GM12878 (cell line): ENCODE measurements around the gene CNKSR1. TPM values are rescaled to one million over a fixed set of nuclear protein-coding genes. Genes with fewer than 3 reads are reported as not detected.
A peak's percentile ranks its signal among the peaks of the same experiment; 100 is the strongest.

Experiments used
- BACH1 ChIP-seq: fragments of 450-650 bp; IDR thresholded peaks from 2 replicates; pipeline ENCODE4 v1.6.1; 2017; ENCODE audit warnings: mild to moderate bottlenecking, borderline replicate concordance
- BRCA1 ChIP-seq: IDR thresholded peaks from 2 replicates; pipeline ENCODE4 v1.6.1; 2011; ENCODE audit warnings: low read depth, low read length, improper control_type of control experiment
- CHD1 ChIP-seq: IDR thresholded peaks from 2 replicates; pipeline ENCODE4 v1.6.1; 2012; ENCODE audit warnings: low read depth, low read length, improper control_type of control experiment
- CREB1 ChIP-seq: IDR thresholded peaks from 2 replicates; pipeline ENCODE4 v1.6.1; 2012; ENCODE audit warnings: low read depth, mild to moderate bottlenecking, inconsistent platforms
- CTCF ChIP-seq, 3 experiments: IDR thresholded peaks in 2 of 3; conservative IDR thresholded peaks in 1 of 3; 2 replicates each; pipeline ENCODE4 v1.5.1; 2011; ENCODE audit warnings: low read depth in 3 of 3, low read length in 3 of 3, mild to moderate bottlenecking in 3 of 3, control low read depth in 2 of 3, moderate library complexity in 2 of 3, inconsistent platforms in 1 of 3, mixed read lengths in 1 of 3; ENCODE audit not compliant: control insufficient read depth in 2 of 3, insufficient read depth in 1 of 3; ENCODE audit errors: extremely low read depth in 1 of 3
- CUX1 ChIP-seq: IDR thresholded peaks from 2 replicates; pipeline ENCODE4 v1.6.1; 2012; ENCODE audit warnings: improper control_type of control experiment, low read depth, low read length; ENCODE audit not compliant: insufficient replicate concordance
- DPF2 ChIP-seq: fragments of 450-650 bp; IDR thresholded peaks from 2 replicates; pipeline ENCODE4 v1.6.1; 2017; ENCODE audit warnings: mild to moderate bottlenecking
- ELK1 ChIP-seq: IDR thresholded peaks from 2 replicates; pipeline ENCODE4 v1.6.1; 2012; ENCODE audit warnings: low read depth, low read length, improper control_type of control experiment
- EZH2 ChIP-seq: IDR thresholded peaks from 2 replicates; pipeline ENCODE4 v1.6.1; 2012; ENCODE audit warnings: low read depth, mild to moderate bottlenecking, control low read depth, inconsistent platforms, low read length, borderline replicate concordance; ENCODE audit not compliant: control insufficient read depth
- IRF5 ChIP-seq: fragments of 450-650 bp; IDR thresholded peaks from 2 replicates; pipeline ENCODE4 v1.6.1; 2017; ENCODE audit warnings: borderline replicate concordance
- JUNB ChIP-seq: IDR thresholded peaks from 2 replicates; pipeline ENCODE4 v1.6.1; 2016; ENCODE audit warnings: antibody characterized with exemption, mild to moderate bottlenecking
- NRF1 ChIP-seq: conservative IDR thresholded peaks from 2 replicates; pipeline ENCODE4 v1.6.1; 2011; ENCODE audit warnings: mild to moderate bottlenecking, low read depth, low read length, improper control_type of control experiment
- SIN3A ChIP-seq: IDR thresholded peaks from 2 replicates; pipeline ENCODE4 v1.6.1; 2012; ENCODE audit warnings: low read depth, low read length, improper control_type of control experiment
- TAF1 ChIP-seq: IDR thresholded peaks from 2 replicates; pipeline ENCODE4 v1.6.1; 2011; ENCODE audit warnings: mild to moderate bottlenecking, low read depth, low read length, borderline replicate concordance
- TCF12 ChIP-seq: IDR thresholded peaks from 2 replicates; pipeline ENCODE4 v1.6.1; 2011; ENCODE audit warnings: low read depth, mild to moderate bottlenecking, low read length
- polyA plus RNA-seq, 11 experiments: library from polyadenylated mRNA; depleted of rRNA in 4 of 11; unstranded in 6 of 11; stranded (reverse) in 5 of 11; fragments of >200 nt; fragmentation: Nextera tagmentation in 4 of 11; fragmentation: Illumina TruSeq in 1 of 11; extraction: Ambion mirVana in 4 of 11; extraction: Trizol in 1 of 11; gene quantifications; 1 replicate in 1 of 11; 2 replicates in 10 of 11; pipeline versions ENCODE4 v1.2.1 to v1.2.3, GENCODE V29; 2011 to 2016; ENCODE audit warnings: inconsistent platforms in 2 of 11, missing spikeins in 2 of 11, low read depth in 1 of 11
- total RNA-seq, 4 experiments: library from RNA; depleted of rRNA in 3 of 4; stranded (reverse); fragments of >200 nt in 3 of 4; fragmentation: Illumina TruSeq in 1 of 4; extraction: Trizol in 1 of 4; gene quantifications; 2 replicates each; pipeline versions ENCODE4 v1.2.1 to v1.2.3, GENCODE V29; 2013 to 2021
- TF ChIP-seq, protein P1 (sequence below): fragments of 450-650 bp; formaldehyde crosslinking; IDR thresholded peaks from 2 replicates; pipeline ENCODE4 v1.4.0; 2022; ENCODE audit warnings: mild to moderate bottlenecking, moderate library complexity

The CNKSR1 gene
- total and polyA plus RNA-seq, 10 of the 15 experiments (the other 5 are each of a cell fraction or from before 2014, with no cell fraction given), result 0.06 to 1.2 (median 0.86) TPM

DNA sequence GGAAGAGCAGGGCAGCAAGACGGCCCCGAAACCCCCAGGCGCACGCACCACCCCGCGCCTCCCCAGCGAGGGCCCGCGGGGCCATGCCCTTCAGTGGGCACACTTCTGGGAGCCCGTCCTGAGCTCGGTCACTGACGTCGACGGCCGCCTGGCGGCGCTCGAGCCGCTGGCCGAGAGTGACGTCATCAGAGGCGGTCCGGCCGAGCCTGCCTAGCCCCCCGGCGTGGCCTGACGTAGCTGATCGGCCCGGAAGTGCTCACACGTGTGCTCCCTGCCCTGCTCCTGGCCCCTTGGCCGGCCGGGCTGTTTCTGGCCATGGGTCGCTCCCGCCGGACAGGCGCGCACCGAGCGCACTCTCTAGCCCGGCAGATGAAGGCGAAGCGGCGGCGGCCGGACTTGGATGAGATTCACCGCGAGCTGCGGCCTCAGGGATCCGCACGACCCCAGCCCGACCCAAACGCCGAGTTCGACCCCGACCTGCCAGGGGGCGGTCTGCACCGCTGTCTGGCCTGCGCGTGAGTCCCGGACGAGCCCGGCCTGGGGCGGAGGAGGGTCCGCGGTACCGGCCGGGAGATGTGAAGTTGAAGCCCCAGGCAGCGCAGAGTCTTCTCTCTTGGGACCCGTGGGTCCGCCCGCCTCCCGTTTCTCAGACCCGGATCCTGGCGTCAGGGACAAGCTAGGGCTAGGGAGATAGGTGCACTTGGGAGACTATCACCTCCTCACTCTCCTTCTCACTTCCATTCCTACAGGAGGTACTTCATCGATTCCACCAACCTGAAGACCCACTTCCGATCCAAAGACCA lies 7.4 kb upstream of the CNKSR1 start, which contains the start of gene ZNF593 (continued):
- peak; percentile 73 for TF ChIP-seq DPF2
- peak; percentile 90 for TF ChIP-seq SIN3A
- no peak for TF ChIP-seq NRF1
- peak; percentile 92 for TF ChIP-seq ELK1
- TF ChIP-seq IRF5, result no peak
- TF ChIP-seq TCF12, result peak; percentile 49; the same call in 1 of the 2 replicates
- TF ChIP-seq CUX1, result no peak
- TF ChIP-seq, protein P1, sequence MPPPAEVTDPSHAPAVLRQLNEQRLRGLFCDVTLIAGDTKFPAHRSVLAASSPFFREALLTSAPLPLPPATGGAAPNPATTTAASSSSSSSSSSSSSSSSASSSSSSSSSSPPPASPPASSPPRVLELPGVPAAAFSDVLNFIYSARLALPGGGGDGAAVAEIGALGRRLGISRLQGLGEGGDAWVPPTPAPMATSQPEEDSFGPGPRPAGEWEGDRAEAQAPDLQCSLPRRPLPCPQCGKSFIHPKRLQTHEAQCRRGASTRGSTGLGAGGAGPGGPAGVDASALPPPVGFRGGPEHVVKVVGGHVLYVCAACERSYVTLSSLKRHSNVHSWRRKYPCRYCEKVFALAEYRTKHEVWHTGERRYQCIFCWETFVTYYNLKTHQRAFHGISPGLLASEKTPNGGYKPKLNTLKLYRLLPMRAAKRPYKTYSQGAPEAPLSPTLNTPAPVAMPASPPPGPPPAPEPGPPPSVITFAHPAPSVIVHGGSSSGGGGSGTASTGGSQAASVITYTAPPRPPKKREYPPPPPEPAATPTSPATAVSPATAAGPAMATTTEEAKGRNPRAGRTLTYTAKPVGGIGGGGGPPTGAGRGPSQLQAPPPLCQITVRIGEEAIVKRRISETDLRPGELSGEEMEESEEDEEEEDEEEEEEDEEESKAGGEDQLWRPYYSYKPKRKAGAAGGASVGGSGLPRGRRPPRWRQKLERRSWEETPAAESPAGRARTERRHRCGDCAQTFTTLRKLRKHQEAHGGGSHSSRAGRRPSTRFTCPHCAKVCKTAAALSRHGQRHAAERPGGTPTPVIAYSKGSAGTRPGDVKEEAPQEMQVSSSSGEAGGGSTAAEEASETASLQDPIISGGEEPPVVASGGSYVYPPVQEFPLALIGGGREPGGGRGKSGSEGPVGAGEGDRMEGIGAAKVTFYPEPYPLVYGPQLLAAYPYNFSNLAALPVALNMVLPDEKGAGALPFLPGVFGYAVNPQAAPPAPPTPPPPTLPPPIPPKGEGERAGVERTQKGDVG, result no peak
- peak; percentile 66; the same call in 1 of the 2 replicates for TF ChIP-seq BRCA1
- peak; percentile 57; the same call in 1 of the 2 replicates for TF ChIP-seq BACH1
- peak; percentile 93 to 98 (median 95) for TF ChIP-seq CTCF (IDR thresholded peaks at IDR 0.05 in 2 of 3, conservative IDR thresholded peaks at IDR 0.05 in 1 of 3; ENCODE audit: control insufficient read depth in 2 of 3, extremely low read depth in 1 of 3, insufficient read depth in 1 of 3, low read depth in 3 of 3, low read length in 3 of 3)
- TF ChIP-seq JUNB, result no peak
- TF ChIP-seq CREB1, result peak; percentile 99
- TF ChIP-seq CHD1, result no peak
- TF ChIP-seq EZH2, result no peak
- TF ChIP-seq TAF1, result 0 out of 2 replicates have a peak, but pooled peaks have one; percentile 25
